Colonic mucosa (tissue), 4 donors: ENCODE results near the gene CSRNP3. TPM values are rescaled to one million over a fixed set of nuclear protein-coding genes. Genes with fewer than 3 reads are reported as not detected.

Source experiments
- DNase-seq: peaks from one replicate; pipeline ENCODE4 v3.0.0-alpha.2; 2020
- H3K27ac ChIP-seq: fragments of 200-600 bp; one replicate; pipeline ENCODE4 v1.8.0; 2021
- H3K27me3 ChIP-seq: fragments of 200-600 bp; one replicate; pipeline ENCODE4 v1.8.0; 2021
- H3K36me3 ChIP-seq: fragments of 200-600 bp; one replicate; pipeline ENCODE4 v1.8.0; 2021
- H3K4me1 ChIP-seq: fragments of 200-600 bp; one replicate; pipeline ENCODE4 v1.8.0; 2021; ENCODE audit warnings: mild to moderate bottlenecking
- H3K4me3 ChIP-seq: fragments of 200-600 bp; one replicate; pipeline ENCODE4 v1.8.0; 2021
- H3K9ac ChIP-seq, 2 donors: one replicate each; pipeline ENCODE4 v1.7.0; 2013; ENCODE audit warnings: control low read depth in 2 of 2, low read depth in 2 of 2, low read length in 2 of 2
- H3K9me3 ChIP-seq: fragments of 200-600 bp; one replicate; pipeline ENCODE4 v1.8.0; 2021
- intact Hi-C: fragments of 100-400 bp; cut with DNase I; formaldehyde crosslinking; loops from one replicate; pipeline ENCODE4 v1.14.1; 2022
- total RNA-seq, 2 donors: library from RNA; stranded (reverse); fragmentation: NEBNext Ultra II Directional in 1 of 2; extraction: Animal tissue kit (Norgen Biotek cat#: 25700) in 1 of 2; gene quantifications; one replicate each; pipeline ENCODE4 v1.2.1, GENCODE V29; 2021
- TF ChIP-seq, protein P1 (sequence below): fragments of 200-600 bp; IDR thresholded peaks from one replicate; pipeline ENCODE4 v1.8.0; 2022; ENCODE audit warnings: antibody characterized with exemption, mild to moderate bottlenecking
- donor health status: healthy.
- donor health status: DM: no; HTN: no; CAD: no.
- donor health status: DM: no; HTN: no; CAD: no.

The CSRNP3 gene
- total RNA-seq, 2 donors from 2014 or later = 1.5 to 2.0 TPM

DNA sequence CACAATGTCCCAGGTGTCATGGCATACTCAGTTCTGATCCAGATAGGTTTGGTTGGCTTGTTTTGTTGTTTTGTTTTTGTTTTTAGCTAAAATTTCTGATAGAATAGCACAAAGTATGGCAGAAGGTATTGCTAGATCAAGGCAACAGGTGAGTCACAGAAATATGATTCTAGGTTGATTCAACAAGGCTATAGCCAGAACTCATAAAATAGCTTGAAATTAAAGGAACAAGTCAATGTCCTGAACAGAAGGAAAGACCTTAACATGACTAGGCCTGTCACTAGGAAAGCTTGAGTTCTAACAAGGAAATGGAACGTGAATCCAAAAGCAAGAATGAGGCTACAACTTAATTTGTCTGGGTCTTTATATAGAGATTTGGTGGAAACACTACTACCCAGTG, 167.5 kb downstream of the CSRNP3 start:
- DNase-seq = no peak
- Histone ChIP-seq H3K27me3 (no peaks in the 10 kb centered on the region), H3K4me3 (no peak overlapping the region), H3K4me1 (no peaks in the 10 kb centered on the region), H3K27ac (no peak overlapping the region), H3K36me3 (no peaks in the 10 kb centered on the region), H3K9ac (no peak overlapping the region), H3K9me3 (no peaks in the 10 kb centered on the region)
- intact Hi-C loops = no loop called here
- TF ChIP-seq, protein P1, sequence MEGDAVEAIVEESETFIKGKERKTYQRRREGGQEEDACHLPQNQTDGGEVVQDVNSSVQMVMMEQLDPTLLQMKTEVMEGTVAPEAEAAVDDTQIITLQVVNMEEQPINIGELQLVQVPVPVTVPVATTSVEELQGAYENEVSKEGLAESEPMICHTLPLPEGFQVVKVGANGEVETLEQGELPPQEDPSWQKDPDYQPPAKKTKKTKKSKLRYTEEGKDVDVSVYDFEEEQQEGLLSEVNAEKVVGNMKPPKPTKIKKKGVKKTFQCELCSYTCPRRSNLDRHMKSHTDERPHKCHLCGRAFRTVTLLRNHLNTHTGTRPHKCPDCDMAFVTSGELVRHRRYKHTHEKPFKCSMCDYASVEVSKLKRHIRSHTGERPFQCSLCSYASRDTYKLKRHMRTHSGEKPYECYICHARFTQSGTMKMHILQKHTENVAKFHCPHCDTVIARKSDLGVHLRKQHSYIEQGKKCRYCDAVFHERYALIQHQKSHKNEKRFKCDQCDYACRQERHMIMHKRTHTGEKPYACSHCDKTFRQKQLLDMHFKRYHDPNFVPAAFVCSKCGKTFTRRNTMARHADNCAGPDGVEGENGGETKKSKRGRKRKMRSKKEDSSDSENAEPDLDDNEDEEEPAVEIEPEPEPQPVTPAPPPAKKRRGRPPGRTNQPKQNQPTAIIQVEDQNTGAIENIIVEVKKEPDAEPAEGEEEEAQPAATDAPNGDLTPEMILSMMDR = no peak

DNA sequence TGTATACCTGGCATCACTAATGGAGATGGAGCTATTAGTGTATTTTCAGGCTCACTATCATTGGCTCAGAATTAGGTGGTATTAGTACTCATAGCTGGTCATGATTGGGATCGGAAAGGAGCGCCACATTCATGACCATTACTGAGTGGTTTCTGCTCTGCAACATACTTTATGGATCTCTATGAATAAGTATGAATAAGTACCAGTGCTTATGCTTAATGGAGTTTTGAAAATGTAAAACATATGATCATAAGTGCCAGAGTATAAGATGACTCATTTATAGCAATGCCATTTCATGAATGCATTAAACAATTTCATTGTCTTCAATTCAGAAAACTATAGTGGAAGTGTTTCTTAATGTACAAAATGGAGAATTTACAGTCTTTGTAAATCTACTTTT, 167.9 kb downstream of the CSRNP3 start:
- Histone ChIP-seq H3K4me1 (no peaks in the 10 kb centered on the region), H3K27ac (no peak overlapping the region), H3K9ac (no peak overlapping the region), H3K9me3 (no peaks in the 10 kb centered on the region), H3K36me3 (no peaks in the 10 kb centered on the region), H3K4me3 (no peak overlapping the region), H3K27me3 (no peaks in the 10 kb centered on the region)
- intact Hi-C loops = no loop called here
- DNase-seq = no peak
- TF ChIP-seq, protein P1 = no peak

DNA sequence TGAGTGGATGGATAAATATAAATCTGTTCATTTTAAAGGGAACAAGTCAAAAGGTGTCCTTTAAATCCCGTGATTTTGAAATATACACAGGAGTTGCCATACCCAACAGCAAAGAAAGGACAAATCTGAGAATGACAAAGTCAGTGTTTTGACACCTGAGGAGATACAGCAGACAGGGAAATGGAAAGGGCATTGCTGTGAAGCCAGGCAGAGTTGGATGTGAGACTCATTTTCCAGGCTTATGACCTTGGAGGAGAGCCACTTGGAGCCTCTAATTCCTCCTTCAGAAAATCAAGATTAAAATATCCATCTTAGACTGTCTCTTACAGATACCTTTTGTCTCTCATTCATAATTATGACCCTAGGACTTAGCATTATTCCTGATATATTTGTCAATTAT, 170.0 kb downstream of the CSRNP3 start:
- Histone ChIP-seq H3K27ac (no peak overlapping the region), H3K4me3 (no peak overlapping the region), H3K36me3 (no peaks in the 10 kb centered on the region), H3K9ac (no peak overlapping the region), H3K9me3 (no peaks in the 10 kb centered on the region), H3K4me1 (no peaks in the 10 kb centered on the region), H3K27me3 (no peaks in the 10 kb centered on the region)
- intact Hi-C loops = no loop called here
- no peak for DNase-seq
- TF ChIP-seq, protein P1 = no peak

DNA sequence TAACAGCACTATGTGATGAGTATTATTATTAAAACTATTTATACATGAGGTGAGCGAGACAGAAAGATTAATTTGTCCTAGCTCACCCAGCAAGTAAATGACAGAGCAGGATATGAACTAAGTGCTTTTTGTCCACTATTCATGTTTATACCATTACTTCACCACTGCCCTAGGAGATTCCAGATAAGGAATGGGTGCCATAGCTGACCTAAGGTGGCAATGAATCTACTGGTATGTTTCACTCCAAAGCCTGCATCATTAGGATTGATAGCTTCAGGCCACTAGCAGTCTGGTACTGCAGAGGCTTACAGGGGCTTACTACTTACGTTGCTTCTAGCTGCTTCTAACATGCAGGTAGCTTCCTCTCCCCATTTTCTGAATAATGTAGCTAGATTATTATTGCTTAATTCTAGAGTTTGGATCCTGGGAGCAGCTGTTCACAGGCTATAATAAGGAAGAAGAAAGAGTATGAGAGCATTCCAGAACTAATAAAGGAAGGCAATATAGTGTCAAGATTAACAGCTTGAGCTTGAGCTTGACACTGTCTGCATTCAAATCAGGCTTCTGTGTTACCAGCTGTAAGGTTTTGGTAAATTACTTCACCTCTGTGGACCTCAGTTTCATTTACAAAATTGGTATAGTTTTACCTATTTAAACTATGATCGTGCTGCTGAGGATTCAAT, 170.9 kb downstream of the CSRNP3 start:
- Histone ChIP-seq H3K36me3 (no peaks in the 10 kb centered on the region), H3K27me3 (no peaks in the 10 kb centered on the region), H3K4me1 (no peaks in the 10 kb centered on the region), H3K27ac (no peak overlapping the region), H3K4me3 (no peak overlapping the region), H3K9ac (no peak overlapping the region), H3K9me3 (no peaks in the 10 kb centered on the region)
- TF ChIP-seq, protein P1 = no peak
- no peak for DNase-seq
- intact Hi-C loops = no loop called here

DNA sequence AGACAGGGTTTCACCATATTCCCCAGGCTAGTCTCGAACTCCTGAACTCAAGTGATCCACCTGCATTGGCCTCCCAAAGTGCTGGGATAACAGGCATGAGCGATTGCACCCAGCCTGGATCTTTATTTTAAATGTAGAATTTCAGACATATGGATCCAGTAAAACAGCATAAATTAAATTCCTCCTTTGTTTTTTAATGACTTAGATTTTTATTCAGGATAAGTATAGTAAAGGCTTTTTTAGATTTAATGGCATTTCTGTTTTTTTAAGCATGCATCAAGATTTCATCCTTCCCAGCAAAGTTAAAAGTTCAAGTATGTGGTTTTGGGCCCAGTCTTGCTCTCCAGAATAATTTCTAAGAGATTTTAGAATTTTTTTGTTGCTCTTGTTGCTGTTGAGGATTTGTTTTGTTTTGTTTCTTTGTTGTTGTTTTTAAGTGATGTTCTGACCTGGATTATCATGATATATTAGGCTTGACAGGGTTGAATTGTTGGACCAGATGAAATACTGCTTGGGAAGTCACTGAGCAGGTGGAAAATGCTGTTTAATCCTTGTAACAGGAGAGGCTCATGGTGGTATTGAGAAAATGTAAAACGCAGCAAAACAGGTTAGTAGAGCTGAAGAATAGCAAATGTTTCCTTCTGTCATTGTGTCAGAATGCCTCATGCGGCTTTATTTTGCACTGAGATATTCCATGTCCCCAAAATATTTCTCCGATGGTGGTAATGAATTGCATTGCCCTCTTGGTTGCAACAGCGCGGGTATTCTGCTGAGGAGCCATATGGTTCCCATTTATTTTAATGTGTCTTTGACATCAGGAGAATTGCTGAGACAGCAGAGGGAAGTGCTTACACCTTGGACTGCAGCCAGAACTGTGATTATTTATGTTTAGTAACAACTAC, 176.7 kb downstream of the CSRNP3 start:
- TF ChIP-seq, protein P1 = no peak
- no peaks in the 10 kb centered on the region for H3K36me3 ChIP-seq
- H3K9ac ChIP-seq = no peak overlapping the region
- H3K27me3 ChIP-seq = no peaks in the 10 kb centered on the region
- no peak overlapping the region for H3K27ac ChIP-seq
- H3K4me1 ChIP-seq = no peaks in the 10 kb centered on the region
- intact Hi-C loops = no loop called here
- DNase-seq = no peak
- H3K9me3 ChIP-seq = no peaks in the 10 kb centered on the region
- H3K4me3 ChIP-seq = no peak overlapping the region
